Epithelial cell of esophagus (primary cell): ENCODE measurements around the gene FTHL17.

Experiments used
- DNase-seq: peaks from one replicate; pipeline ENCODE4 v3.0.0; 2010; ENCODE audit warnings: low read depth
- H3K4me3 ChIP-seq: 2 replicates; pipeline ENCODE4 v1.5.1; 2011; ENCODE audit warnings: mild to moderate bottlenecking, low read length, control low read depth
- TF ChIP-seq, protein P1 (sequence below): IDR thresholded peaks from 2 replicates; pipeline ENCODE4 v1.5.1; 2011; ENCODE audit warnings: low read depth, mild to moderate bottlenecking, low read length, control low read depth, inconsistent platforms; ENCODE audit not compliant: insufficient read depth; ENCODE audit errors: missing control alignments

FTHL17 gene

DNA sequence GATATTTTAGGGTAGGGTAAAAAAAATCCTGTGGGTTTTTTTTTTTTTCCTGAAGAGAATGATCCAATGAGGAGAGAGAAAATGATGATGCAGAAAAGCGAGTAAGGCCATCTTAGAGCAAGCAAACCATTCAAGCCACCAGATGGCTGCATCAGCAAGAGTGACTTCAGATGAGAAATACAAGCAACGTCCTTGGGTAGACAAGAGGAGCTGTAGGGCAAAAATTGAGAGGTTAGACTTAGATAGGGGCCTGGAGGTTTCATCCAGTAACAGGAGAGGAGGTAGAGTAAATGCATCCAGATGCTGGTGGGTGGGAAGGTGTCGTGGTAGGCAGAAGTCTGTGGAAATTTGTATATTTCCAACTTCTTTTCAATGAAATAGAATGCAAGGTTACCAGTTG, 14.6 kb downstream of the FTHL17 start:
- DNase-seq: no peak
- H3K4me3 ChIP-seq: no peak overlapping the region
- TF ChIP-seq, protein P1, sequence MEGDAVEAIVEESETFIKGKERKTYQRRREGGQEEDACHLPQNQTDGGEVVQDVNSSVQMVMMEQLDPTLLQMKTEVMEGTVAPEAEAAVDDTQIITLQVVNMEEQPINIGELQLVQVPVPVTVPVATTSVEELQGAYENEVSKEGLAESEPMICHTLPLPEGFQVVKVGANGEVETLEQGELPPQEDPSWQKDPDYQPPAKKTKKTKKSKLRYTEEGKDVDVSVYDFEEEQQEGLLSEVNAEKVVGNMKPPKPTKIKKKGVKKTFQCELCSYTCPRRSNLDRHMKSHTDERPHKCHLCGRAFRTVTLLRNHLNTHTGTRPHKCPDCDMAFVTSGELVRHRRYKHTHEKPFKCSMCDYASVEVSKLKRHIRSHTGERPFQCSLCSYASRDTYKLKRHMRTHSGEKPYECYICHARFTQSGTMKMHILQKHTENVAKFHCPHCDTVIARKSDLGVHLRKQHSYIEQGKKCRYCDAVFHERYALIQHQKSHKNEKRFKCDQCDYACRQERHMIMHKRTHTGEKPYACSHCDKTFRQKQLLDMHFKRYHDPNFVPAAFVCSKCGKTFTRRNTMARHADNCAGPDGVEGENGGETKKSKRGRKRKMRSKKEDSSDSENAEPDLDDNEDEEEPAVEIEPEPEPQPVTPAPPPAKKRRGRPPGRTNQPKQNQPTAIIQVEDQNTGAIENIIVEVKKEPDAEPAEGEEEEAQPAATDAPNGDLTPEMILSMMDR: no peak

DNA sequence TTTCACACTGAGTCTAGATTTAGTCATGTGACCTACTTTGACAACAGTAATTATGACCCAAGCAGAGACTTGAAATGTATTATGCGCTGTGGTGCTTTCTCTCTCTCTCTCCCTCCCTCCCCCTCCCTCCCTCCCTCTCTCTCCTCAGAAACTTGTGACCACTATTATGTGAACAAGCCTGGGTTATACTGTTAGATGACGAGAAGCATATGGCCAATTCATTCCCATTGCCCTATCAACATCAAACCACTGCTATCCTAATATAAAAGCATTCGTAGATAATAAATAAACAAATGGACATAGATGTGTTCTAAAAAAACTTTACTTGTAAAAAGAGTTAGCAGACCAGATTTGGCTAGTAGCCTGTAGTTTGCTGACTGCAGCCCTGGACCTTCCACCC, 18.2 kb downstream of the FTHL17 start:
- TF ChIP-seq, protein P1: no peak

DNA sequence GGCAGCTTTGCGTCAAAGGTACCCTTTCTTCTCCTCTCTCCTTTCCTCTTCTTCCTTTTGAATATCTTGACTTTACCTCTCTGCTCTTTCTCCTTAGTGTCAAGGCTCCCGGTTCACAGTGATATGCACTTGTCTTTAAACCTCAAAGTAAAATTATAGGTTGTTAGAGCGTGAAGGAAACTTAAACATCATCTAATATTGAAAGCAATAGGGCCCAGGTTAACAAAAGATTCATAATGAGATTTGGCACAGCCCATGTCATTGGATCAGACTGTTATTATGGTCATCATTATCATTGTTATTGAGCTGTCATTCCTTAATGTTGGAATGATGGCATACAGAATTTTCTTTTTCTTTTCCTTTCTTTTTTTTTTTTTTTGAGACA, 32.5 kb downstream of the FTHL17 start:
- H3K4me3 ChIP-seq: no peak overlapping the region
- no peak for DNase-seq
- TF ChIP-seq, protein P1: no peak

More for the DNA sequence above, 18.2 kb downstream of the FTHL17 start:
- DNase-seq: no peak
- no peak overlapping the region for H3K4me3 ChIP-seq

DNA sequence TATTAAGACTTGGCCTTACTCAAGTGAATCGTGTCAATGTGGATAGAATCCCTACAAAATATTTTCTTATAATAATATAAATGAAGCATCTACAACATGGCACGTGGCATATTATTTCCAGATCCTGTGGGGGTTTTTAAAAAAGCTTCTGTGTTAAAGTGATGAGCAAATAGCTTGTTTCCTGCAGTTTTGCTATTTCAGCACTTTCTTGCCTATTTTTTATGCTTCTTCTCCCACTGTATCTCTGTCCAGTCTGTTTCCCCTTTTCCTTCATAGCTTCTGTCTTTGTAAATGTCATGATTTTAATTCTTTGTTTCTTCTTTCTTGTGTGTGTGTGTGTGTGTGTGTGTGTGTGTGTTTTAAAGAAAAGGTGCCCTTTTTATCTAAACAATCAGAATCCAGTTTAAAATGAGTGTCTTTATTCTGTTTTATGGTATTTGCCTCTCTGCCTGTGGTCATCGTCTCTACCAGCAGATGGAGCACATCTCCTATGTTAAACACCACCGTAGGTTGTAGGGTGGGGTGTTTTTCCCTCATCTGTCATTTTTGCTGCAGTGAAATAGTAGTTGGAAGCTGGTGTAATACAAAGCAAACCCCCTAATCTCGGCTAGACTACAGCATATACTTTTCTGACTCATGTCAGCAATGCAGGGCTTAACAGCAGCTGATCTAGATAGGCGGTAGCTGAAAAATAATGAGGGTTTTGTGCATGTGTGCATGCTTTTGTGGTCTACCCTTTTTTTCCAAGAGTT, 33.1 kb downstream of the FTHL17 start:
- TF ChIP-seq, protein P1: peak; percentile 65
- H3K4me3 ChIP-seq: no peak overlapping the region
- peak; percentile 25 for DNase-seq

DNA sequence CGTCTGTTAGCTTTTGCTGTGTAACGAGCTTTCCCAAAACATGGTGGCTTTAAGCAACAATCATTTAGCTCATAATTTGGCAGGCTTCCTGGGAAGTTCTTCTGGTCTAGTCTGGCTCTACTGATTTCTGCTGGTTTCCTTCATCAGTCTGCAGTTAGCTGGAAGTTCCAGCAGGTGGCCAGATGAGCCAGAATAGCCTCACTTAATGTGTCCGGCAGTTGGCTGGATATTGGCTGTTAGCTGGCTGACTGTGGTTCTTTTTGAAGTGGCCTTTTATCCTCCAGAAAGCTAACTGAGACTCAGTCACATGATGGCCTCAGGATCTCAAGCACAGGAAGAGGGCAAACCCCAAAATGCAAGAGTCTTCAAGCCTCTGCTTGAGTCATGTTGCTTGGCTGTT, 34.9 kb downstream of the FTHL17 start:
- no peak overlapping the region for H3K4me3 ChIP-seq
- DNase-seq: peak; percentile 46
- TF ChIP-seq, protein P1: peak; percentile 81

DNA sequence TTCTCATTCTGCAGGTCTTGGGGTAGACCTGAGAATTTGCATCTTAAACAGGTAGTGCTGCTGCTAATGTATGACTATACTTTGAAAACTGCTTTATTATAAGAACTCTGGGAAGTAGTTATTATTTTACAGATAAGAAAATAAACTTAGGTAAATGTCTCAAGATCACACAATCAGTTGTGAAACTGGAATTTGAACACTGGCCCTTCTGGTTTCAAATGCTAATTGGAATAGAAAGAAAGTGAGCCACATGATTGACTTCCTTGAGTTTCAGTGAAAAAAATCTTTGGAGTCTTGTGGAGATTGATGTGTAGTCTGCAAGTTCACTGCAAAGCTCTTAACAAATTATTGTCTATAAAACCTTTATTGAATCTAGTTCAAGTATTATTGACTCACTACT, 44.5 kb downstream of the FTHL17 start:
- TF ChIP-seq, protein P1: no peak
- DNase-seq: no peak
- no peak overlapping the region for H3K4me3 ChIP-seq

DNA sequence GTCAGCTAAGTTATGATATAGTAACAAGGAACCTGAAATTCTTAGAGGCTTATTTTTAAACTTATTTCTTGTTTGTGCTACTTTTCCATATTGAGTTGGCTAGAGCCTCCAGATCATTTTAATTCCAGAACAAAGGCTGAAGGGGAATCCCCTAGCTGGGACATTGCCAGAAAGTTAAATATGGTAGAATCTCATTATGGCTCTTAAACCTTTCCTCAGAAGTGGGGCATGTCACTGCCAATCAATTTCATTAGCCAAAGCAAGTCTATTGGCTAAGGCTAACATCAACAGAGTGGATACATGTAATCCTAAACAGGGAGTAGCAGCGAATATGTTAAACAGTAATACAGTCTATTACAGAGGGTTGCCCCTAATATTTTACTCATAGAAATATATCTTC, 47.0 kb downstream of the FTHL17 start:
- TF ChIP-seq, protein P1: no peak
- no peak for DNase-seq

More for the DNA sequence above, 47.0 kb downstream of the FTHL17 start:
- H3K4me3 ChIP-seq: no peak overlapping the region
